K562 (cell line): ENCODE measurements around the gene CIAPIN1. TPM values are rescaled to one million over a fixed set of nuclear protein-coding genes. Genes with fewer than 3 reads are reported as not detected.
A peak's percentile ranks its signal among the peaks of the same experiment; 100 is the strongest.
"Not testable (repeated sequence)": the region's sequence is repeated elsewhere in the genome, so short reads cannot be mapped to it uniquely, and the experiment has no call there.

Experiments
- ATAC-seq: fragments of 200-7000 bp; cut with Tn5 transposase; 3 replicates; pipeline ENCODE4 v1.9.1; 2020; ENCODE audit warnings: moderate library complexity
- BruUV-seq: library from RNA; stranded (reverse); fragments of 400-500 nt; replicated peaks from 2 replicates; lab custom pipeline; 2021; lab: Mats Ljungman, UMichigan
- CTCF ChIA-PET: fragments of 300-600 bp; formaldehyde crosslinking; extraction: SDS; loops from one replicate; lab custom pipeline; 2021; ENCODE audit warnings: low intra/inter-chr PET ratio; lab: Yijun Ruan, JAX
- POLR2A ChIA-PET: fragments of 300-600, 350-650 bp; sonication (Branson Sonifier 250); formaldehyde crosslinking; extraction: SDS; loops from one replicate; lab custom pipeline; 2021; ENCODE audit warnings: antibody characterized with exemption, inconsistent platforms; lab: Yijun Ruan, JAX
- DNase-seq, 4 experiments: peaks; one replicate each; pipeline versions ENCODE4 v3.0.0 to v3.0.0-alpha.2; 2011 to 2018; ENCODE audit warnings: low spot score in 3 of 4, mixed read lengths in 3 of 4; ENCODE audit errors: extremely low read depth in 1 of 4
- FAIRE-seq: peaks from 2 replicates; lab custom pipeline; 2011; peaks lifted over from hg19 to GRCh38; lab: Jason Lieb, UNC
- H2AFZ ChIP-seq: 2 replicates; pipeline ENCODE4 v1.6.0; 2011; ENCODE audit warnings: low read depth, low read length, control low read depth, inconsistent platforms
- H3K27ac ChIP-seq: fragments of 200-600 bp; 3 replicates; pipeline ENCODE4 v1.8.0; 2011; ENCODE audit warnings: low read depth, mild to moderate bottlenecking, control low read depth, inconsistent platforms, low read length, moderate library complexity, mixed read lengths; ENCODE audit errors: extremely low read depth
- H3K27me3 ChIP-seq, 2 experiments: fragments of 300-600 bp in 1 of 2; 2 replicates in 1 of 2; 3 replicates in 1 of 2; pipeline versions ENCODE4 v1.6.0 to v1.8.0; 2011; ENCODE audit warnings: inconsistent platforms in 2 of 2, low read length in 2 of 2, mild to moderate bottlenecking in 1 of 2, mixed read lengths in 1 of 2, moderate library complexity in 1 of 2; ENCODE audit not compliant: control insufficient read depth in 2 of 2, insufficient read depth in 2 of 2
- H3K36me3 ChIP-seq: fragments of 300-600 bp; 3 replicates; pipeline ENCODE4 v1.8.0; 2011; ENCODE audit warnings: mild to moderate bottlenecking, low read length, inconsistent platforms; ENCODE audit not compliant: control insufficient read depth, insufficient read depth
- H3K4me1 ChIP-seq, 2 experiments: fragments of 200-600 bp in 1 of 2; replicated peaks in 1 of 2; 2 replicates in 1 of 2; 3 replicates in 1 of 2; pipeline versions ENCODE4 v1.5.1 to v1.8.0; 2011; ENCODE audit warnings: inconsistent platforms in 2 of 2, low read length in 2 of 2, mild to moderate bottlenecking in 1 of 2, mixed read lengths in 1 of 2, moderate library complexity in 1 of 2; ENCODE audit not compliant: control insufficient read depth in 2 of 2, insufficient read depth in 2 of 2
- H3K4me2 ChIP-seq: 2 replicates; pipeline ENCODE4 v1.6.1; 2011; ENCODE audit warnings: low read length, control low read depth, inconsistent platforms, mixed read lengths; ENCODE audit not compliant: insufficient read depth
- H3K4me3 ChIP-seq: fragments of 200-600 bp; sonication (generic), shearing (Covaris generic); 2 replicates; pipeline ENCODE4 v1.5.1; 2016; ENCODE audit warnings: control low read depth, inconsistent platforms
- H3K79me2 ChIP-seq: fragments of 200-600 bp; 3 replicates; pipeline ENCODE4 v1.8.0; 2011; ENCODE audit warnings: low read length, inconsistent platforms; ENCODE audit not compliant: control insufficient read depth, insufficient read depth
- H3K9ac ChIP-seq, 2 experiments: 2 replicates each; pipeline versions ENCODE4 v1.6.0 to v1.6.1; 2011; ENCODE audit warnings: low read depth in 2 of 2, low read length in 2 of 2, control low read depth in 1 of 2, inconsistent platforms in 1 of 2, mild to moderate bottlenecking in 1 of 2, mixed read lengths in 1 of 2; ENCODE audit not compliant: insufficient read depth in 1 of 2
- H3K9me1 ChIP-seq: one replicate; pipeline ENCODE4 v1.6.0; 2011; ENCODE audit warnings: inconsistent platforms, mild to moderate bottlenecking, low read length, moderate library complexity; ENCODE audit not compliant: control insufficient read depth, insufficient read depth
- H3K9me3 ChIP-seq: replicated peaks from 2 replicates; pipeline ENCODE4 v1.5.1; 2011; ENCODE audit warnings: low read depth, low read length, inconsistent platforms; ENCODE audit not compliant: control insufficient read depth, insufficient read depth
- H4K20me1 ChIP-seq: replicated peaks from 2 replicates; pipeline ENCODE4 v1.6.1; 2011; ENCODE audit warnings: low read length, inconsistent platforms, mixed read lengths; ENCODE audit not compliant: control insufficient read depth, insufficient read depth
- CBX3 ChIP-seq, 2 experiments: IDR thresholded peaks; 1 replicate in 1 of 2; 2 replicates in 1 of 2; pipeline ENCODE4 v1.6.1; 2012; ENCODE audit warnings: inconsistent platforms in 2 of 2, low read length in 2 of 2, borderline replicate concordance in 1 of 2, control low read depth in 1 of 2
- CBX5 ChIP-seq: IDR thresholded peaks from 2 replicates; pipeline ENCODE4 v1.6.1; 2014; ENCODE audit warnings: low read depth, borderline replicate concordance
- TRIM28 ChIP-seq: fragments of 450-650 bp; IDR thresholded peaks from 2 replicates; pipeline ENCODE4 v1.6.1; 2017
- WGBS: fragments of 100-300 bp; shearing (Covaris generic); methylation state at CpG from one replicate; pipeline ENCODE4 v1.1.6; 2016; ENCODE audit warnings: low coverage, mixed read lengths; ENCODE audit not compliant: insufficient coverage; ENCODE audit errors: missing lambda C conversion rate; 5-methylcytosine and 5-hydroxymethylcytosine counted together
- in situ Hi-C: fragments of 300-500 bp; cut with MboI; formaldehyde crosslinking; loops from 4 replicates; pipeline ENCODE4 v1.15.0; 2018; ENCODE audit warnings: inconsistent platforms, mixed read lengths
- intact Hi-C: fragments of 100-400 bp; cut with micrococcal nuclease; formaldehyde crosslinking; loops from 2 replicates; pipeline ENCODE4 v1.14.2; 2022
- polyA plus RNA-seq, 8 experiments: library from polyadenylated mRNA; depleted of rRNA in 4 of 8; stranded (reverse) in 5 of 8; unstranded in 3 of 8; fragments of >200 nt; fragmentation: Nextera tagmentation in 2 of 8; fragmentation: Illumina TruSeq in 1 of 8; extraction: Ambion mirVana in 2 of 8; extraction: Trizol in 1 of 8; gene quantifications; 2 replicates each; pipeline versions ENCODE4 v1.2.1 to v1.2.3, GENCODE V29; 2011 to 2014; ENCODE audit warnings: inconsistent platforms in 1 of 8, missing spikeins in 1 of 8
- total RNA-seq, 7 experiments: library from RNA; depleted of rRNA in 6 of 7; stranded (reverse); fragments of >200 nt in 6 of 7; fragmentation: Illumina TruSeq in 2 of 7; extraction: Trizol in 2 of 7; gene quantifications; 2 replicates each; pipeline versions ENCODE4 v1.2.1 to v1.2.3, GENCODE V29; 2011 to 2021; ENCODE audit warnings: low replicate concordance in 1 of 7
- TF ChIP-seq, protein P1 (sequence below), 2 experiments: fragments of 450-650 bp in 1 of 2; sonication (generic) in 1 of 2; formaldehyde crosslinking in 1 of 2; IDR thresholded peaks in 1 of 2; conservative IDR thresholded peaks in 1 of 2; 2 replicates each; pipeline versions ENCODE4 v1.6.1 to v1.8.1; 2016 to 2023; ENCODE audit warnings: mild to moderate bottlenecking in 2 of 2, moderate library complexity in 2 of 2, inconsistent platforms in 1 of 2, missing genetic modification reagents in 1 of 2

The CIAPIN1 gene
- total and polyA plus RNA-seq, 9 of the 15 experiments (the other 6 are each of a cell fraction or from before 2014, with no cell fraction given): 71.8 to 263 (median 95.7) TPM

GRCh38 chr16:57444711-57445110 lies 2.5 kb downstream of the CIAPIN1 start (continued):
- TF ChIP-seq, protein P1, sequence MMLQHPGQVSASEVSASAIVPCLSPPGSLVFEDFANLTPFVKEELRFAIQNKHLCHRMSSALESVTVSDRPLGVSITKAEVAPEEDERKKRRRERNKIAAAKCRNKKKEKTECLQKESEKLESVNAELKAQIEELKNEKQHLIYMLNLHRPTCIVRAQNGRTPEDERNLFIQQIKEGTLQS (IDR thresholded peaks at IDR 0.05): no peak
- TF ChIP-seq, protein P1 (CRISPR knock-in tag; conservative IDR thresholded peaks at IDR 0.05): no peak

GRCh38 chr16:57440551-57440950 lies 6.6 kb downstream of the CIAPIN1 start:
- FAIRE-seq, in situ Hi-C loops, H3K27ac ChIP-seq, POLR2A ChIA-PET, H3K9ac ChIP-seq, H3K4me3 ChIP-seq, BruUV-seq, H3K9me3 ChIP-seq, H3K9me1 ChIP-seq, H3K27me3 ChIP-seq, DNase-seq, H3K4me2 ChIP-seq, ATAC-seq, H4K20me1 ChIP-seq, H2AFZ ChIP-seq, H3K4me1 ChIP-seq, CTCF ChIA-PET, intact Hi-C loops: not testable (repeated sequence)
- Histone ChIP-seq H3K79me2 (peaks cover 33% of the 10 kb centered on the region), H3K36me3 (peaks cover 65% of the 10 kb centered on the region; the same call in 2 of the 3 replicates)
- WGBS: 97% methylated on average over 6 of the region's 8 CpGs

GRCh38 chr16:57439947-57440346 lies 7.2 kb downstream of the CIAPIN1 start:
- TF ChIP-seq CBX5 (peak; percentile 76; the same call in 1 of the 2 replicates), CBX3 (IDR thresholded peaks at IDR 0.05; ENCODE audit: borderline replicate concordance in 1 of 2, low read length in 2 of 2) (peak in 1 of 2 experiments; percentile 82; a peak in 2 of 3 replicates), TRIM28 (0 out of 2 replicates have a peak, but pooled peaks have one; percentile 40)
- CTCF ChIA-PET, H3K9ac ChIP-seq, H4K20me1 ChIP-seq, FAIRE-seq, H2AFZ ChIP-seq, POLR2A ChIA-PET, BruUV-seq, DNase-seq, ATAC-seq, H3K9me3 ChIP-seq, in situ Hi-C loops, intact Hi-C loops, H3K9me1 ChIP-seq, H3K4me2 ChIP-seq, H3K27me3 ChIP-seq, H3K4me3 ChIP-seq, H3K27ac ChIP-seq, H3K4me1 ChIP-seq: not testable (repeated sequence)
- Histone ChIP-seq H3K79me2 (peaks cover 27% of the 10 kb centered on the region), H3K36me3 (peaks cover 68% of the 10 kb centered on the region; the same call in 2 of the 3 replicates)
- 96% methylated on average over 8 of the region's 8 CpGs for WGBS
